Smooth muscle cell (in vitro differentiated cells): ENCODE results near the gene PI4KB. TPM values are rescaled to one million over a fixed set of nuclear protein-coding genes. Genes with fewer than 3 reads are reported as not detected.

Experiments used
- DNase-seq: peaks from one replicate; lab custom pipeline; 2025; ENCODE audit not compliant: unreplicated experiment; lab: John Stamatoyannopoulos, UW
- H2AFZ ChIP-seq: fragments of 200-600 bp; sonication (generic); 2 replicates; pipeline ENCODE4 v1.6.0; 2016; ENCODE audit warnings: antibody characterized with exemption, low read depth, mild to moderate bottlenecking
- H3F3A ChIP-seq: fragments of 200-600 bp; sonication (generic); 2 replicates; pipeline ENCODE4 v1.6.0; 2017; ENCODE audit warnings: antibody characterized with exemption, low read depth
- H3K27ac ChIP-seq: fragments of 200-600 bp; sonication (generic); 2 replicates; pipeline ENCODE4 v1.5.1; 2016; ENCODE audit warnings: low read depth, mild to moderate bottlenecking
- H3K27me3 ChIP-seq: fragments of 200-600 bp; sonication (generic); 2 replicates; pipeline ENCODE4 v1.6.1; 2016; ENCODE audit warnings: low read depth, mild to moderate bottlenecking
- H3K36me3 ChIP-seq: fragments of 200-600 bp; sonication (generic); 2 replicates; pipeline ENCODE4 v1.5.1; 2016; ENCODE audit warnings: low read depth
- H3K4me1 ChIP-seq: fragments of 200-600 bp; sonication (generic); 2 replicates; pipeline ENCODE4 v1.5.1; 2016; ENCODE audit warnings: low read depth
- H3K4me2 ChIP-seq: fragments of 200-600 bp; sonication (generic); 2 replicates; pipeline ENCODE4 v1.6.0; 2016; ENCODE audit warnings: mild to moderate bottlenecking
- H3K4me3 ChIP-seq: fragments of 200-600 bp; sonication (generic); 2 replicates; pipeline ENCODE4 v1.5.1; 2016; ENCODE audit warnings: mild to moderate bottlenecking
- H3K79me2 ChIP-seq: fragments of 200-600 bp; sonication (generic); 2 replicates; pipeline ENCODE4 v1.6.0; 2016; ENCODE audit warnings: low read depth, mild to moderate bottlenecking
- H3K9ac ChIP-seq: fragments of 200-600 bp; sonication (generic); 2 replicates; pipeline ENCODE4 v1.6.0; 2016; ENCODE audit warnings: low read depth
- H3K9me3 ChIP-seq: fragments of 200-600 bp; sonication (generic); replicated peaks from 2 replicates; pipeline ENCODE4 v1.5.1; 2016; ENCODE audit warnings: low read depth
- H4K20me1 ChIP-seq: fragments of 200-600 bp; sonication (generic); 2 replicates; pipeline ENCODE4 v1.6.0; 2016; ENCODE audit warnings: low read depth
- WGBS: methylation state at CpG from one replicate; pipeline ENCODE4 v1.1.7; 2016; ENCODE audit warnings: low lambda C conversion rate; 5-methylcytosine and 5-hydroxymethylcytosine counted together
- polyA plus RNA-seq: library from polyadenylated mRNA; unstranded; fragments of >200 nt; fragmentation: Nextera tagmentation; extraction: Ambion mirVana; gene quantifications from 2 replicates; pipeline ENCODE4 v1.2.1, GENCODE V29; 2016
- total RNA-seq: library from RNA; depleted of rRNA; stranded (reverse); fragments of >200 nt; gene quantifications from 2 replicates; pipeline ENCODE4 v1.2.3, GENCODE V29; 2014
- TF ChIP-seq, protein P1 (sequence below): fragments of 200-600 bp; sonication (generic); IDR thresholded peaks from 2 replicates; pipeline ENCODE4 v1.5.1; 2017; ENCODE audit warnings: borderline replicate concordance, mild to moderate bottlenecking, antibody characterized with exemption; ENCODE audit not compliant: insufficient read depth, poor library complexity, severe bottlenecking

The PI4KB gene
- total and polyA plus RNA-seq, 2 experiments from 2014 or later = 32.2 to 46.7 TPM

DNA sequence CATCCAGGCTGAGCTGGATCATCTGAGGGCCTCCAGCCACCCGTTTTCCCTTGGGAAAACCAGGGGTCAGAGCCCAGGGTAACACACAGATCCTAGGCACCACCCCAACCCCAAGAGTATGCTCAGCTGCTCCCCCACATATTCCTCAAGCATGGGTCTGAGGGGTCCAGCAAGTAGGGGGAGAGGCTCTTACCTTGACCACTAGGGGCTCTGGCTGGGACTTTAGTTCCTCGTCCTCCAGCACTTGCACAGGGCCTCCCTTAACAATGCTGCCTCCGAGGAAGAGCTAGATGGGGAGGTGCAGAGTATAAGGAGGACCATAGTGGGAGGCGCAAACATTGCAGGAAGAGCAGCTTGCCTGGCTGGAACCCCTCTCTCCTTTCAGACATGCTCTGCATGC lies 37.8 kb upstream of the PI4KB start:
- no peak overlapping the region for H2AFZ ChIP-seq
- H3K4me3 ChIP-seq = no peak overlapping the region
- H3K79me2 ChIP-seq = no peaks in the 10 kb centered on the region
- no peaks in the 10 kb centered on the region for H3K4me1 ChIP-seq
- H3K27ac ChIP-seq = no peak overlapping the region
- no peaks in the 10 kb centered on the region for H3K27me3 ChIP-seq
- WGBS = 97% methylated on average over 4 of the region's 4 CpGs
- no peaks in the 10 kb centered on the region for H3K9me3 ChIP-seq
- no peaks in the 10 kb centered on the region for H4K20me1 ChIP-seq
- TF ChIP-seq, protein P1, sequence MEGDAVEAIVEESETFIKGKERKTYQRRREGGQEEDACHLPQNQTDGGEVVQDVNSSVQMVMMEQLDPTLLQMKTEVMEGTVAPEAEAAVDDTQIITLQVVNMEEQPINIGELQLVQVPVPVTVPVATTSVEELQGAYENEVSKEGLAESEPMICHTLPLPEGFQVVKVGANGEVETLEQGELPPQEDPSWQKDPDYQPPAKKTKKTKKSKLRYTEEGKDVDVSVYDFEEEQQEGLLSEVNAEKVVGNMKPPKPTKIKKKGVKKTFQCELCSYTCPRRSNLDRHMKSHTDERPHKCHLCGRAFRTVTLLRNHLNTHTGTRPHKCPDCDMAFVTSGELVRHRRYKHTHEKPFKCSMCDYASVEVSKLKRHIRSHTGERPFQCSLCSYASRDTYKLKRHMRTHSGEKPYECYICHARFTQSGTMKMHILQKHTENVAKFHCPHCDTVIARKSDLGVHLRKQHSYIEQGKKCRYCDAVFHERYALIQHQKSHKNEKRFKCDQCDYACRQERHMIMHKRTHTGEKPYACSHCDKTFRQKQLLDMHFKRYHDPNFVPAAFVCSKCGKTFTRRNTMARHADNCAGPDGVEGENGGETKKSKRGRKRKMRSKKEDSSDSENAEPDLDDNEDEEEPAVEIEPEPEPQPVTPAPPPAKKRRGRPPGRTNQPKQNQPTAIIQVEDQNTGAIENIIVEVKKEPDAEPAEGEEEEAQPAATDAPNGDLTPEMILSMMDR = no peak
- no peak overlapping the region for H3K9ac ChIP-seq
- no peaks in the 10 kb centered on the region for H3F3A ChIP-seq
- no peaks in the 10 kb centered on the region for H3K36me3 ChIP-seq
- H3K4me2 ChIP-seq = no peak overlapping the region
- no peak for DNase-seq

DNA sequence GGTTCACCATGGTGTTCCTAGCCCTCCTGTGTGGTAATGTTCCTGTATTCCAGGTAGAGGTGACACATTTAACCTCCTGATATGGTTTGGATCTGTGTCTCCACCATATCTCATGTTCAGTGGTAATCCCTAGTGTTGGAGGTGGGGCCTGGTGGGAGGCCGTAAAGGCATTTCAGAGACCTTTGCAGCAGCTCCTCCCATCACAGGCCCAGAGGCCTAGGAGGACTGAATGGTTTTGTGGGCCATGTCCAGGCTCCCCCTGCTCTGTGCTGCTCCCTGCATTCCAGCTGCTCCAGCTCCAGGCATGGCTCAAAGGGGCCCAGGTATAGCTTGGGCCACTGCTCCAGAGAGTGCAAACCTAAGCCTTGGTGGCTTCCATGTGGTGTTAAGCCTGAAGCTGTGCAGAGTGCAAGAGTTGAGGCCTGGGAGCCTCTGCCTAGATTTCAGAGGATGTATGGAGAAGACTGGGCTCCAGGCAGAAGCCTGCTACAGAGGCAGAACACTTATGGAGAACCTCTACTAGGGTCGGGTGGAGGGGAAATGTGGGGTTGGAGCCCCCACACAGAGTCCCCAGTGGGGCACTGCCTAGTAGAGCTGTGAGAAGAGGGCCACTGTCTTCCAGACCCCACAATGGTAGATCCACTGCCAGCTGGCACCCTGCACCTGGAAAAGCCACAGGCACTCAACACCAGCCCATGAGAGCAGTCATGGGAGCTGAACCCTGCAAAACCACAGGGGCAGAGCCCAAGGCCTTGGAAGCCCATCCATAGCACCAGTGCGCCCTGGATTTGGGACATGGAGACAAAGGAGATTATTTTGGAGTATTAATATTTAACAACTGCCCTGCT lies 35.3 kb upstream of the PI4KB start:
- no peaks in the 10 kb centered on the region for H4K20me1 ChIP-seq
- no peak overlapping the region for H3K9ac ChIP-seq
- no peak overlapping the region for H2AFZ ChIP-seq
- no peak overlapping the region for H3K27ac ChIP-seq
- H3K4me1 ChIP-seq = no peaks in the 10 kb centered on the region
- 94% methylated on average over 3 of the region's 3 CpGs for WGBS
- no peak for DNase-seq
- no peak overlapping the region for H3K4me2 ChIP-seq
- no peaks in the 10 kb centered on the region for H3K36me3 ChIP-seq
- H3K9me3 ChIP-seq = no peaks in the 10 kb centered on the region
- no peaks in the 10 kb centered on the region for H3K27me3 ChIP-seq
- no peak overlapping the region for H3K4me3 ChIP-seq
- no peaks in the 10 kb centered on the region for H3F3A ChIP-seq
- H3K79me2 ChIP-seq = no peaks in the 10 kb centered on the region
- TF ChIP-seq, protein P1 = no peak

DNA sequence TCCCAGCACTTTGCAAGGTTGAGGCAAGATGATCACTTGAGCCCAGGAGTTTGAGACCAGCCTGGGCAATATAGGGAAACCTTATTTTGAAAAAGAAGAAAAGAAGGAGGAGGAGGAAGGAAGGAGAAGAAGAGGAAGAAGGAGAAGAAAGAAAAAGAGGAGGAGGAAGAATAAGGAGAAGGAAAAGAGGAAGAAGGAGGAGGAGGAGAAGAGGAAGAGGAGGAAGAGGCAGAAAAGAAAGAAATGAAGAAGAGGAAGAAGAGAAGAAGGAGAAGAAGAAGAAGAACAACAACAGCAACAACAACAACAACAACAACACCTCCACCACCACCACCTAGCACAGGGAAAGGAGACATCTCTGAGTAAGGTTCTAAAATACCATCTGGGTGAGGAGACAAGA lies 34.7 kb upstream of the PI4KB start:
- Histone ChIP-seq H3K4me3 (no peak overlapping the region), H3K4me1 (no peaks in the 10 kb centered on the region), H4K20me1 (no peaks in the 10 kb centered on the region), H2AFZ (no peak overlapping the region), H3K27me3 (no peaks in the 10 kb centered on the region), H3K4me2 (no peak overlapping the region), H3F3A (no peaks in the 10 kb centered on the region), H3K27ac (no peak overlapping the region), H3K9ac (no peak overlapping the region), H3K9me3 (no peaks in the 10 kb centered on the region), H3K79me2 (no peaks in the 10 kb centered on the region), H3K36me3 (no peaks in the 10 kb centered on the region)
- DNase-seq = no peak
- TF ChIP-seq, protein P1 = no peak

DNA sequence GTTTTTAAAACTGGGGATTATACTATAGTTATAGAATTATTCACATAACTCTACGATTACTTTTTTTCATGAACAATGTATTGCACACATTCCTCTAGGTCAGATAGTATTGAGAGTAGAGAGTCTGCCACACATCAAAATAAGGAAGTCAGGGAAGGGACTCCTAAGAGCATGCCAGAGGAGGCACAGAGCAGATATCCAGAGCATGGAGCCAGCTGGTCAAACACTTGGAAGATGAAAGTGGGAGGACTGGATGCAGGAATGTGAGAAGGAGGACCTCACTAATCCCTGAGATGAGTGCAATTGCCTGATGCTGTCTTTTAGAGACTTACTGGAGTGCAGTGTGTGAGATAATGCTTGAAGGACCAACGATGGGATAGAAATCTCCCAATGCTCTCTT lies 29.5 kb upstream of the PI4KB start:
- no peaks in the 10 kb centered on the region for H3K9me3 ChIP-seq
- no peak for DNase-seq
- H3K9ac ChIP-seq = no peak overlapping the region
- no peak overlapping the region for H2AFZ ChIP-seq
- H4K20me1 ChIP-seq = no peaks in the 10 kb centered on the region
- H3F3A ChIP-seq = no peaks in the 10 kb centered on the region
- no peaks in the 10 kb centered on the region for H3K79me2 ChIP-seq
- no peak overlapping the region for H3K27ac ChIP-seq
- no peak overlapping the region for H3K4me3 ChIP-seq
- H3K27me3 ChIP-seq = no peaks in the 10 kb centered on the region
- no peaks in the 10 kb centered on the region for H3K36me3 ChIP-seq
- TF ChIP-seq, protein P1 = no peak
- 35% methylated on average over 2 of the region's 2 CpGs for WGBS
- H3K4me2 ChIP-seq = no peak overlapping the region
- H3K4me1 ChIP-seq = no peaks in the 10 kb centered on the region
